Skin epidermis (tissue), 12 donors: ENCODE results near the gene IDH1.
"Not testable (repeated sequence)": the region's sequence is repeated elsewhere in the genome, so short reads cannot be mapped to it uniquely, and the experiment has no call there.

Source experiments
- H3K27ac ChIP-seq, 21 experiments: fragments of 200-600 bp; sonication (generic) in 11 of 21; one replicate each; pipeline ENCODE4 v1.5.0; 2020; ENCODE audit warnings: mild to moderate bottlenecking in 3 of 21, inconsistent platforms in 2 of 21, moderate library complexity in 2 of 21
- H3K4me3 ChIP-seq, 7 experiments: fragments of 200-600 bp; sonication (generic) in 2 of 7; one replicate each; pipeline ENCODE4 v1.5.0; 2020; ENCODE audit warnings: inconsistent platforms in 2 of 7, mild to moderate bottlenecking in 2 of 7, moderate library complexity in 1 of 7

Gene IDH1

DNA sequence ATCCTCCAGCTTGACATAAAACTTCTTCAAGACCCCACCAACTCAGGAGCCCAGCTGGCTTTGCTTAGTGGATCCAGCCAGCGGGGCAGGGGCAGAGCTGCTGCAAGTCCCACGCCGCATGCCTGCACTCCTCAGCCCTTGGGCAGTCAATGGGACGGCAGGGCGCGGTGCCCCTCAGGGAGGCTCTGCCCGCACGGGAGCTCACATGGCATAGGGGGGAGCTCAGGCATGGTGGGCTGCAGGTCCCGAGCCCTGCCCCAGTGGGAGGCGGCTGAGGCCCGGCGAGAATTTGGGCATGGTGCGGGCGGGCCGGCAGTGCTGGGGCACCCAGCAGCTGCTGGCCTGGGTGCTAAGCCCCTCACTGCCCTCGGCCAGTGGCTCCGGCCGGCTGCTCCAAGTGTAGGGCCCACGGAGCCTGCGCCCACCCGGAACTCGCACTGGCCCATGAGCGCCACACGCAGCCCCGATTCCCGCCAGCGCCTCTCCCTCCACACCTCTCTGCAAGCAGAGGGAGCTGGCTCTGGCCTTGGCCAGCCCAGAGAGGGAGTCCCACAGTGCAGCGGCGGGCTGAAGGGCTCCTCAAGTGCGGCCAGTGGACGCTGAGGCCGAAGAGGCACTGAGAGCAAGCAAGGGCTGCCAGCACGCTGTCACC is 27.2 kb downstream of the IDH1 start:
- Histone ChIP-seq H3K4me3 (no peak overlapping the region), H3K27ac (no peak overlapping the region)

GRCh38 chr2:208224802-208225201 is 30.1 kb downstream of the IDH1 start:
- no peak overlapping the region for H3K27ac ChIP-seq
- H3K4me3 ChIP-seq = no peak overlapping the region

- Histone ChIP-seq H3K4me3 (no peak overlapping the region), H3K27ac (no peak overlapping the region)
These were observed 32.5 kb downstream of the IDH1 start for GRCh38 chr2:208222351-208222750.

DNA sequence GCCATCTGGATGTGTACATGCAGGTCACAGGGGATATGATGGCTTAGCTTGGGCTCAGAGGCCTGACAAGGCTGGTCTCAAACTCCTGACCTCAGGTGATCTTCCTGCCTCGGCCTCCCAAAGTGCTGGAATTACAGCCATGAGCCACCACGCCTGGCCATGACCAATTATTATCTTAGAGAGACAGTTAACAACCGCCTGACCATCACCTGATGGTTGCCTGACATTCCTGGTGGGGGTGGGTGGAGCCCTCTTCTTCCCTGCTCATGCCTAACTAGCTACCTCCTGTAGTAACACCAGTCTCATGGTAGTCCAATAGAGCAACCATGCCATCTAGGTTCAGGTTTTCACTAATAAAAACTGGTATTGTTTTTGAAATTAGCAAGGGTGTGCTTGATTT is 33.0 kb downstream of the IDH1 start:
- not testable (repeated sequence) for H3K4me3 ChIP-seq, H3K27ac ChIP-seq

DNA sequence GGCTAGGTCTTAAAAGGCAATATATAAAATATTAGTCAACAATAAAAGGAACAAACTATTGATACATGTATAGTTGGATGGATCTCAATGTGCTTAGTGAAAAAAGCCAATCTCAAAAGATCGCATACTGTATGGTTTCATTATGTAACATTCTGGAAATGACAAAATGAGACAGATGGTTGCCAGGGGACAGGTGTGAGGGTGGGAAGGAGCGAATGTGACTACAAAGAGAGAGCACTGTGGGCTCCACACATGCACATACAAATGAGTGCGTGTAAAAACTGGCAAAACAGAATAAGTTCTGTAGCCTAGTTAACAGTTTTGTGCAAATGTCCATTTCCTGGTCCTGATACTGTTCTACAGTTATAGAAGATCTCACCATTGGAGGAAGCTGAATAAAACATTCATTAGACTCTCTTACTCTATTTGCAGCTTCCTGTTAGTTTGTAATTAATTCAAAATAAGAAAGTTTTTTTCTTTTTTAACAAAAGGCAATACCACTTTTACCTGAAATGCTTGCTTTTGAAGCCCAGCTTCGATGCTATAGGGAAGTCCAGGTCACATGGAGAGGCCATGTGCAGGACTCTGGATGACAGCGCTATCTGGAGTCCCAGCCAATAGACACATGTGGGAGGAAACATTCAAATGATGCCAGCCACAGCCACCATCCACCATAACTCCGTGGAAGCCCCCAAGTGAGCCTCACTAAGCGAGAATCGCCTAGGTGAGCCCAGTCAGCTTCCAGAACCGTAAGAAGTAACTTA is 44.0 kb downstream of the IDH1 start:
- Histone ChIP-seq H3K27ac (no peak overlapping the region), H3K4me3 (no peak overlapping the region)

DNA sequence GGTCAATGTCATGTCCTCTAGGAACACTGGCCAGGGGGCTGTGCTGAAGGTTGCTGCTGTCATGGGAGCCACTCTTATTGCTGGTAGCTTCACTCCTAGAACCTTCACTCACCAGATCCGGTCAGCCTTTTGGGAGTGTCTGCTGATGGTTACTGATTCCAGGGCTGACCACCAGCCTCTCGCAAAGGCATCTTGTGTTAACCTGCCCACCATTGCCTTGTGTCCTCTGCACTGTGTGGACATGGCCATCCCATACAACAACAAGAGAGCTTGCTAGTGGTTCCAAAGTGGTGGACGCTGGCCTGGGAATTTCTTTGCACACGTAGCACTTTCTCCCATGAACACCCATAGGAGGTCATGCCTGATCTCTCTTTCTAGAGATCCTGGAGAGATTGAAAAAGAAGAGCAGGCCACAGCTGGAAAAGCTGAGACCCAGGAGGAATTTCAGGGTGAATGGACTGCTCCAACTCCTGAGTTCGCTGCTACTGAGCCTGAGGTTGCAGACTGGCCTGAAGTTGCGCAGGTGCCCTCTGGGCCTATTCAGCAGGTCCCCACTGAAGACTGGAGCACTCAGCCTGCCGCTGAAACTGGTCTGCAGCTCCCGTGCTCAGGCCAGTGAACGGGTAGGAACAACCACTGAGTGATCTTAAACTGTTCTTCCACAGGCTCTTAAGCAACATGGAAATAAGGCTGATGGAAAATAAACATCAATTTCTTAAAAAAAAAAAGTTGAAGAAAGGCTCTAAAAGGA is 46.4 kb downstream of the IDH1 start:
- Histone ChIP-seq H3K4me3 (no peak overlapping the region), H3K27ac (no peak overlapping the region)

DNA sequence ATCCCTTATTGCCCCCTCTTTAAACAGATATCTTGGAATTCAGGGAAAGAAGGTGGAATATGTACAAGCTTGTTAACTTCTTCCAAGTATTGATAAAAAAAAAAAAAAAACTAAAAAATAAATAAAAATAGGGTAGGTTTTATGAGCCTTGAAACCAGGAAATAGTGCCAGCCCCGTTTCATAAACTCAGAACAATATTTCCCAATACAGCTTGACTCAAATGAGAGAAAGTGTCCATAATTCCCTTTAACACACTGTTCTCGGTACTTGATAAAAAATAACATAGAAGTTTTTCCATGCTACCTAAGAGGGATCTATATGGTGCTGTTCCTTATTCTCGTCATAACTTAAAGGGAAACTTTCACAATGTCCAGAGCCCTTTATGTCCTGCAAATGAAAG is 47.1 kb downstream of the IDH1 start:
- Histone ChIP-seq H3K4me3 (no peak overlapping the region), H3K27ac (no peak overlapping the region)

GRCh38 chr2:208204166-208204565 is 50.7 kb downstream of the IDH1 start:
- Histone ChIP-seq H3K27ac (no peak overlapping the region), H3K4me3 (no peak overlapping the region)

DNA sequence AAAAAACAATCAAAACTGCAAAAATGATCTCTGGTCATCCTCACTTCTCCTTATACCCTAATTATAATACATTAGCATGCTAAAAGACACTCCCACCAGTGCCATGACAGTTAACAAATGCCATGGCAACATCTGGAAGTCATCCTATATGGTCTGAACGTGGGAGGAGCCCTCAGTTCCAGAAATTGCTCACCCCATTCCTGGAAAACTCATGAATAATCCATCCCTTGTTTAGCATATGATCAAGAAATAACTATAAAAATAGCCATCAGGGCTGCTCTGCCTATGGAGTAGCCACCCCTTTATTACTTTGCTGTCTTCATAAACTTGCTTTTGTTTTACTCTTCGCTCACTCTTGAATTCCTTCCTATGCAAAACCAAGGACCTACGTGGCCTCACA is 59.3 kb downstream of the IDH1 start:
- no peak overlapping the region for H3K4me3 ChIP-seq
- H3K27ac ChIP-seq = no peak overlapping the region

GRCh38 chr2:208192611-208193236 is 62.1 kb downstream of the IDH1 start:
- no peak overlapping the region for H3K27ac ChIP-seq
- H3K4me3 ChIP-seq = no peak overlapping the region

DNA sequence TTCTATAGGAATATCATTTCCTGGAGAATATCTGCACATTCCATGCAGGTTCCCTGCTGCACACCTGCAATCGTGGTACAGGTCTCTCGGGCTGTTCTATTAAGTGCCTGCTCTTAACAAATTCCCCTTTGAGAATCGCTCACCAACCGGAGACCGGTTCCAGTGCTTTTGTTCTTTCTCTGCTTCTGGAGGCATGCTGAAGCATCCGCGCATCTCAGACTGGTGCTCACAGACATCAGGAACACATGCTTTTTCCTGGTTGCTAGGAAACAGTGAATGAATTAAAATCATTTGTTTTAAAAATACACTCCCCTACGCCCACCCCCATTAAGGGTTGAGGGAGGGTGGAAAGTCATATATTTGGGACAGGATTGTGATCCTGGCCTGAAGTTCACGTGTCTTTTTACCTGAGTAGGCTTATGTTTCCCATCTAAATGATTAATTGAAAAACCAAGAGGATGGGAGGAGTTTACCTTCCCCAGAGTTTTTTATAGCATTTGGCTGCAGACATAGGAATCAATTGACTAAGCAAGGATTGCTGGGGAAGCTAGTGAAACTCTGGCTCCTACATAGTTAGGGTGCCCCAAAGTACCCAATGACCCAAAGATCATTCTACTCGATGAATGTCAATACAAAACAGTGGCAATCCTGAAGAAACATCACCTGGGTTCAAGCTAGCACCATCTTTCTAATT is 64.9 kb downstream of the IDH1 start, which contains the start of gene C2orf80:
Gene C2orf80, minus strand, starts transcription at position 221 of the 694 bp plus-strand sequence. CDS start 3,044 bp downstream, outside the sequence.
- H3K27ac ChIP-seq = no peak within 1 kb of the TSS
- no peak within 1 kb of the TSS for H3K4me3 ChIP-seq

GRCh38 chr2:208189069-208189809 is 65.6 kb downstream of the IDH1 start:
- no peak overlapping the region for H3K27ac ChIP-seq

DNA sequence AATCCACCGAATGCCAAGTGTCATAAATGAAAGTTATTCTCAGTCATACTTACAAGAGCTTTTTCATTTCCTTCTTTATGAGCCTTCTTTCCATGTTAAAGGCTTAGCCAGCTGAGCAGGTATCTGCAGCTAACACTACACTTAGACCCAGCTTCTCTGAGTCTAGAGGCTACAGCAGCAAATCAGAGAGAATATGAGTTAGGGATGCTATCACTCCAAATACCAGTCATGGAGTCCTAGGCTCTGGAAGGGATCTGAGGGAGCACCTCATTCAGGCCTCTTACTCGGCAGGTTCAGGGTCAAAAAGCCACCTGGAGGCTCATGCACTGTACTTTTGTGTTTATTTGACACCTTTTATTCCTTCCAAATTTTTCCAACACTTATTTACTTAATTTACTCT is 68.0 kb downstream of the IDH1 start:
- Histone ChIP-seq H3K4me3 (no peak overlapping the region), H3K27ac (no peak overlapping the region)

More at GRCh38 chr2:208189069-208189809, 65.6 kb downstream of the IDH1 start:
- no peak overlapping the region for H3K4me3 ChIP-seq

DNA sequence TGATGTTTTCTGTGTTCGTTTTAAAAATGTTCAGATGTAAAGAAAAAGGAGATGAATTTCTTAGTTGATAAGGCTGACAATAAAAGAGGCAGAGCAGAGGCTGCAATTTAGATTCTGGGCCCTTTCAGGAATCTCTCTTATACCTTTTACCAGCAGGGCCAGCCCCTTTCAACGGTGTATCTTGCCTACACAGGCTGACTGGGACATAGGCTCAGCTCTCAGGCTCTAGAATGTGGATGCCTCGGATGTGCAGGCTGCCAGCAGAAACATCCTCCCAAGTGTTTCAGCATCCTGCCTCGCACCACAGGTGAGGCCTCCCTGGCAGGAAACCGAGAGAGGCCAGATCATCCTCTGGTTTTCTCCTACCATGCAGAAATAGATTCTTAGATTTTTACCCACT is 68.4 kb downstream of the IDH1 start:
- Histone ChIP-seq H3K27ac (no peak overlapping the region), H3K4me3 (no peak overlapping the region)
